HL-60/S4 treated with phorbol 12-myristate 13-acetate at 8.2 ng/mL for 4 days and 3 days (cell line): ENCODE results near the gene FICD.

ENCODE experiments used
- in situ Hi-C: fragments of 300-500 bp; cut with MboI; formaldehyde crosslinking; loops from 2 replicates; pipeline ENCODE4 v1.15.0; 2022; ENCODE audit warnings: low sequenced_read_pairs

FICD gene

GRCh38 chr12:108563136-108563803 is 48.2 kb downstream of the FICD start:
- in situ Hi-C loops: loop anchor here (25.0 kb wide), 1 partner anchor 524 kb away; the partner anchor contains the start of genes ALKBH2 and UNG

DNA sequence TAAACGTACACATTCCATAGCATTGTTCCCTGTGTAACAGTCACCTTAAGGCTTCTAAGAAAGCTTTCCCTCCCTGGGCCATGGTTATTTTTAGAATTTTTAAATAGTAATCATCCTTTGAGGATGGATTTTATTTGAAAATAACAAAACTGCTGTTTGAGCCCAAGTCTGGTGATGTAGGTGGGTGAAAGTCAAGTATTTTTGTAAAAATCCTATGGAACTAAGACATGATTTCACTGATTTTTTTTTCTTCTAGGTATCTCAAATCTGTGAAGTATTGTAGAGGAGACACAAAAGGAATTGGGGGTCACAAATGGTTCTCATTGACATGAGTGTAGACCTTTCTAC is 48.7 kb downstream of the FICD start:
- in situ Hi-C loops: loop anchor here (25.0 kb wide), 1 partner anchor 524 kb away; the partner anchor contains the start of genes ALKBH2 and UNG

- in situ Hi-C loops: loop anchor here (5.0 to 25.0 kb wide), 2 partner anchors 53 to 523 kb away; partner anchors contain the start of genes ALKBH2 and UNG
Observed at GRCh38 chr12:108564724-108565123, 49.6 kb downstream of the FICD start.

GRCh38 chr12:108565146-108565545 is 50.1 kb downstream of the FICD start:
- in situ Hi-C loops: loop anchor here (5.0 to 25.0 kb wide), 2 partner anchors 52 to 522 kb away; partner anchors contain the start of genes ALKBH2 and UNG

GRCh38 chr12:108565976-108566375 is 50.9 kb downstream of the FICD start:
- in situ Hi-C loops: loop anchor here (5.0 to 25.0 kb wide), 2 partner anchors 51 to 521 kb away; partner anchors contain the start of genes ALKBH2 and UNG

- in situ Hi-C loops: loop anchor here (5.0 to 25.0 kb wide), 2 partner anchors 51 to 521 kb away; partner anchors contain the start of genes ALKBH2 and UNG
Observed at GRCh38 chr12:108566452-108566851, 51.4 kb downstream of the FICD start.

GRCh38 chr12:108567406-108568337 is 52.6 kb downstream of the FICD start:
- in situ Hi-C loops: loop anchor here (5.0 to 25.0 kb wide), 2 partner anchors 50 to 520 kb away; partner anchors contain the start of genes ALKBH2 and UNG

GRCh38 chr12:108568338-108569154 is 53.5 kb downstream of the FICD start:
- in situ Hi-C loops: loop anchor here (5.0 to 25.0 kb wide), 2 partner anchors 49 to 519 kb away; partner anchors contain the start of genes ALKBH2 and UNG
